ENCODE data around the gene PPP4R4. TPM values are rescaled to one million over a fixed set of nuclear protein-coding genes. Genes with fewer than 3 reads are reported as not detected.
"Not testable (repeated sequence)": the region's sequence is repeated elsewhere in the genome, so short reads cannot be mapped to it uniquely, and the experiment has no call there.

PPP4R4 gene
- total RNA-seq, 4 donors from 2014 or later, result 0.13 TPM; not detected in 3

DNA sequence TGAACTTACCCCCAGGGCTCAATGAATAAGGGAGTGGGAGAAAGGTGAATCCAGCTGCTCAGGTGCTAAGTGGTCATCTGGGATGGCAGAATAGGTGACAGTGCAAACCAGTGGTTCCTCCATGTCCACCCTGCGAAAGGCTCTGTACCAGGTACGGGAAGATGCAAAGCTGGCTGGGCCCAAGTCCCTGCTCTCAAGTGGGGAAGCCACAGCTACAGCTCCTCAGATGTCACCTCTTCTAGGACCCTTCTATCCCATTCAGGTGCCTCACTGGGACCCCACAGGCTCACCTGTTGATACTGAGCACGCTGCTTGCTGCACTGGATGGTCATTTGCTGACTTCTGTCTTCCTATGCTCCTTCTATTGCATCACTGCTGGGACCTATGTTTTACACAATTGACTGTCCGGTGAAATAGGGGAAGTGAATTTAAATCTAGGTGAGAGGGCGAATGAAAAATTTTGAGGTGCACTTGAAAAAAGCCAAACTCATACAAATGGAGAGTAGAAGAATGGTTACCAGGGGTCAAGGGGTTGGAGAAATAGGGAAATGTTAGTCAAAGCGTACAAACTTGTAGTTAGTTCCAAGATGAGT is 20.3 kb upstream of the PPP4R4 start:
- Histone ChIP-seq H3K4me1 (no peaks in the 10 kb centered on the region), H3K9me3 (no peaks in the 10 kb centered on the region), H3K27me3 (peaks cover 0 to 3% (median 0%) of the 10 kb centered on the region in 3 donors), H3K4me3 (no peak overlapping the region), H3K27ac (no peak overlapping the region), H3K36me3 (no peaks in the 10 kb centered on the region)
- intact Hi-C loops (cut with DNase I; ENCODE audit: low total_unique reads) (no loop called here), in situ Hi-C loops (cut with MboI; ENCODE audit: low sequenced_read_pairs in 4 of 4) (no loop called here)
- no peak for DNase-seq
- ATAC-seq, result no peak
- TF ChIP-seq POLR2A (IDR thresholded peaks at IDR 0.05), result no peak

DNA sequence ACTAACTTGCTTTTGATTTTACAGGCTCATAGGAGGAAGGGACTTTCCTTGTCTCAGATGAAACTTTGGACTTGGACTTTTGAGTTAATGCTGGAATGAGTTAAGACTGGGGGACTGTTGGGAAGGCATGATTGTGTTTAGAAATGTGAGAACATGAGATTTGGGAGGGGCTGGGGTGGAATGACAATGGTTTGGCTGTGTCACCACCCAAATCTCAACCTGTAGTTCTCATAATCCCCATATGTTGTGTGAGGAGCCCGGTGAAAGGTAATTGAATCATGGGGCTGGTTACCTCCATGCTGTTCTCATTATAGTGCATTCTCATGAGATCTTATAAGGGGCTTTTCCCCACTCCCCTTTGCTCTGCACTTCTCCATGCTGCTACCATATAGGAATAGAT is 18.0 kb upstream of the PPP4R4 start:
- H3K27me3 ChIP-seq; H3K4me3 ChIP-seq; H3K9me3 ChIP-seq; intact Hi-C loops (cut with DNase I; ENCODE audit: low total_unique reads); H3K27ac ChIP-seq; H3K36me3 ChIP-seq; H3K4me1 ChIP-seq; DNase-seq; ATAC-seq; in situ Hi-C loops (cut with MboI; ENCODE audit: low sequenced_read_pairs in 4 of 4): not testable (repeated sequence)

GRCh38 chr14:94157197-94157596 is 16.9 kb upstream of the PPP4R4 start:
- H3K27ac ChIP-seq, result no peak overlapping the region
- no peak overlapping the region for H3K4me3 ChIP-seq
- DNase-seq (no peak), ATAC-seq (no peak)
- no peaks in the 10 kb centered on the region for H3K9me3 ChIP-seq
- in situ Hi-C loops (cut with MboI; ENCODE audit: low sequenced_read_pairs in 4 of 4), result no loop called here
- H3K4me1 ChIP-seq, result no peaks in the 10 kb centered on the region
- no peaks in the 10 kb centered on the region for H3K36me3 ChIP-seq
- peaks cover 0 to 3% (median 0%) of the 10 kb centered on the region in 3 donors for H3K27me3 ChIP-seq
- TF ChIP-seq, protein P1, sequence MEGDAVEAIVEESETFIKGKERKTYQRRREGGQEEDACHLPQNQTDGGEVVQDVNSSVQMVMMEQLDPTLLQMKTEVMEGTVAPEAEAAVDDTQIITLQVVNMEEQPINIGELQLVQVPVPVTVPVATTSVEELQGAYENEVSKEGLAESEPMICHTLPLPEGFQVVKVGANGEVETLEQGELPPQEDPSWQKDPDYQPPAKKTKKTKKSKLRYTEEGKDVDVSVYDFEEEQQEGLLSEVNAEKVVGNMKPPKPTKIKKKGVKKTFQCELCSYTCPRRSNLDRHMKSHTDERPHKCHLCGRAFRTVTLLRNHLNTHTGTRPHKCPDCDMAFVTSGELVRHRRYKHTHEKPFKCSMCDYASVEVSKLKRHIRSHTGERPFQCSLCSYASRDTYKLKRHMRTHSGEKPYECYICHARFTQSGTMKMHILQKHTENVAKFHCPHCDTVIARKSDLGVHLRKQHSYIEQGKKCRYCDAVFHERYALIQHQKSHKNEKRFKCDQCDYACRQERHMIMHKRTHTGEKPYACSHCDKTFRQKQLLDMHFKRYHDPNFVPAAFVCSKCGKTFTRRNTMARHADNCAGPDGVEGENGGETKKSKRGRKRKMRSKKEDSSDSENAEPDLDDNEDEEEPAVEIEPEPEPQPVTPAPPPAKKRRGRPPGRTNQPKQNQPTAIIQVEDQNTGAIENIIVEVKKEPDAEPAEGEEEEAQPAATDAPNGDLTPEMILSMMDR (IDR thresholded peaks at IDR 0.05 in 4 of 5, conservative IDR thresholded peaks at IDR 0.05 in 1 of 5), result no peak
- no peak for TF ChIP-seq POLR2A (IDR thresholded peaks at IDR 0.05)
- intact Hi-C loops (cut with DNase I; ENCODE audit: low total_unique reads), result no loop called here

- no peaks in the 10 kb centered on the region for H3K9me3 ChIP-seq
- in situ Hi-C loops (cut with MboI; ENCODE audit: low sequenced_read_pairs in 4 of 4) (no loop called here), intact Hi-C loops (cut with DNase I; ENCODE audit: low total_unique reads) (no loop called here)
- H3K27ac ChIP-seq, result no peak overlapping the region
- H3K27me3 ChIP-seq, result peaks cover 0 to 3% (median 0%) of the 10 kb centered on the region in 3 donors
- DNase-seq, result no peak
- ATAC-seq, result no peak
- TF ChIP-seq, protein P1 (IDR thresholded peaks at IDR 0.05 in 4 of 5, conservative IDR thresholded peaks at IDR 0.05 in 1 of 5), result no peak
- no peak for TF ChIP-seq POLR2A (IDR thresholded peaks at IDR 0.05)
- no peak overlapping the region for H3K4me3 ChIP-seq
- no peaks in the 10 kb centered on the region for H3K36me3 ChIP-seq
- no peaks in the 10 kb centered on the region for H3K4me1 ChIP-seq
Observed at GRCh38 chr14:94158239-94158883, 15.8 kb upstream of the PPP4R4 start.

DNA sequence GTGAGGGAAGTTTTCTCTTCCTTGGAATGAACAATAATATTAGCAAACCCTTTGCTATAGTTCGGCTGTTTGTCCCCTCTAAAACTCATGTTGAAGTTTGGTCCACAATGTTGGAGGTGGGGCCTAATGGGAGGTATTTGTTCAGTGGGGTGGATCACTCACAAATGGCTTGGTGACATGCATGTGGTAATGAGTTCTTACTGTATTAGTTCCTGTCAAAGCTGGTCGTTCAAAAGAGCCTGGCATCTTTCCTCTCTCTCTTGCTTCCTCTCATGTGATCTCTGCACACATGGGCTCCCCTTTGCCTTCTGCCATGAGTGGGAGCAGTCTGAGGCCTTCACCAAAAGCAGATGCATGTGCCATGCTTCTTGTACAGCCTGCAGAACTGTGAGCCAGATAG is 13.1 kb upstream of the PPP4R4 start:
- in situ Hi-C loops (cut with MboI; ENCODE audit: low sequenced_read_pairs in 4 of 4), result no loop called here
- Histone ChIP-seq H3K36me3 (no peaks in the 10 kb centered on the region), H3K4me3 (no peak overlapping the region), H3K27me3 (peaks cover 0 to 14% (median 4%) of the 10 kb centered on the region in 3 donors), H3K9me3 (no peaks in the 10 kb centered on the region), H3K4me1 (no peaks in the 10 kb centered on the region), H3K27ac (no peak overlapping the region)
- TF ChIP-seq, protein P1 (IDR thresholded peaks at IDR 0.05 in 4 of 5, conservative IDR thresholded peaks at IDR 0.05 in 1 of 5), result no peak
- no peak for TF ChIP-seq POLR2A (IDR thresholded peaks at IDR 0.05)
- intact Hi-C loops (cut with DNase I; ENCODE audit: low total_unique reads), result no loop called here
- no peak for DNase-seq
- no peak for ATAC-seq
